Stimulated activated naive B cell treated with anti-CD40 and anti-IgM and Interleukin-4, amounts not matched to agents 10 μg/mL and 1 μg/mL and 100 μg/mL, for 72 hours (primary cell): Measurements from ENCODE around the gene MFF.
A peak's percentile ranks its signal among the peaks of the same experiment; 100 is the strongest.

Experiments used
- ATAC-seq, 2 donors: fragments of 150-1000 bp; cut with Tn5 transposase; replicated peaks; 2 replicates each; pipeline ENCODE4 v1.10.0; 2021; ENCODE audit warnings: moderate library complexity in 1 of 2
- DNase-seq: peaks from one replicate; pipeline ENCODE4 v3.0.0; 2021
- H3K27ac Mint-ChIP-seq: one replicate; pipeline ENCODE4 v1.8.0; 2022; ENCODE audit warnings: mild to moderate bottlenecking, mixed read lengths
- H3K27me3 Mint-ChIP-seq, 2 donors: one replicate each; pipeline ENCODE4 v1.8.0; 2022; ENCODE audit warnings: mixed read lengths in 2 of 2
- H3K36me3 Mint-ChIP-seq, 2 donors: one replicate each; pipeline ENCODE4 v1.8.0; 2022; ENCODE audit warnings: mixed read lengths in 2 of 2, mild to moderate bottlenecking in 1 of 2
- H3K4me1 Mint-ChIP-seq, 2 donors: one replicate each; pipeline ENCODE4 v1.8.0; 2022; ENCODE audit warnings: mixed read lengths in 2 of 2, mild to moderate bottlenecking in 1 of 2
- H3K4me3 Mint-ChIP-seq, 2 donors: one replicate each; pipeline ENCODE4 v1.8.0; 2022; ENCODE audit warnings: mild to moderate bottlenecking in 2 of 2, mixed read lengths in 2 of 2, moderate library complexity in 1 of 2
- H3K9me3 Mint-ChIP-seq, 2 donors: one replicate each; pipeline ENCODE4 v1.8.0; 2022; ENCODE audit warnings: mixed read lengths in 2 of 2, mild to moderate bottlenecking in 1 of 2

Gene MFF

GRCh38 chr2:227324995-227325838 lies at the start of gene MFF:
MFF (plus strand) TSS chr2:227325251; CDS start chr2:227330666, 5,415 bp downstream.
- Mint-ChIP-seq H3K27ac (peak within 1 kb of the TSS; percentile 97), H3K27me3 (peaks cover 6 to 7% of the 10 kb centered on the region in 2 donors), H3K9me3 (peaks cover 6 to 9% of the 10 kb centered on the region in 2 donors), H3K36me3 (peaks cover 17% of the 10 kb centered on the region in 2 donors), H3K4me3 (peak within 1 kb of the TSS; percentile 92 to 95), H3K4me1 (peaks cover 9 to 28% of the 10 kb centered on the region in 2 donors)
- DNase-seq: peak; percentile 92
- peak; percentile 96 to 98 for ATAC-seq

- Mint-ChIP-seq H3K27me3 (no peaks in the 10 kb centered on the region), H3K4me3 (no peak overlapping the region), H3K36me3 (peaks cover 0 to 9% of the 10 kb centered on the region in 2 donors), H3K9me3 (peaks cover 5 to 6% of the 10 kb centered on the region in 2 donors), H3K27ac (no peak overlapping the region), H3K4me1 (no peaks in the 10 kb centered on the region)
- no peak for DNase-seq
- ATAC-seq: no peak
Measured at GRCh38 chr2:227280895-227281294, 44.2 kb upstream of the MFF start.

GRCh38 chr2:227285741-227286236 lies 39.3 kb upstream of the MFF start:
- Mint-ChIP-seq H3K27ac (no peak overlapping the region), H3K27me3 (no peaks in the 10 kb centered on the region), H3K36me3 (peaks cover 0 to 9% of the 10 kb centered on the region in 2 donors), H3K4me3 (no peak overlapping the region), H3K9me3 (peaks cover 5 to 6% of the 10 kb centered on the region in 2 donors), H3K4me1 (no peaks in the 10 kb centered on the region)
- no peak for ATAC-seq
- no peak for DNase-seq

- H3K27me3 Mint-ChIP-seq: no peaks in the 10 kb centered on the region
- ATAC-seq: no peak
- H3K9me3 Mint-ChIP-seq: peaks cover 3 to 4% of the 10 kb centered on the region in 2 donors
- H3K27ac Mint-ChIP-seq: no peak overlapping the region
- H3K36me3 Mint-ChIP-seq: peaks cover 0 to 8% of the 10 kb centered on the region in 2 donors
- no peaks in the 10 kb centered on the region for H3K4me1 Mint-ChIP-seq
- no peak overlapping the region for H3K4me3 Mint-ChIP-seq
- DNase-seq: no peak
Measured at GRCh38 chr2:227287771-227288170, 37.3 kb upstream of the MFF start.

GRCh38 chr2:227292314-227292713 lies 32.7 kb upstream of the MFF start:
- no peaks in the 10 kb centered on the region for H3K4me1 Mint-ChIP-seq

GRCh38 chr2:227293531-227293930 lies 31.5 kb upstream of the MFF start:
- H3K27ac Mint-ChIP-seq: no peak overlapping the region
- no peak overlapping the region for H3K4me3 Mint-ChIP-seq
- ATAC-seq: no peak
- no peaks in the 10 kb centered on the region for H3K4me1 Mint-ChIP-seq
- H3K27me3 Mint-ChIP-seq: no peaks in the 10 kb centered on the region
- no peak for DNase-seq
- H3K9me3 Mint-ChIP-seq: no peaks in the 10 kb centered on the region
- H3K36me3 Mint-ChIP-seq: peaks cover 0 to 5% of the 10 kb centered on the region in 2 donors

More at GRCh38 chr2:227292314-227292713, 32.7 kb upstream of the MFF start:
- no peaks in the 10 kb centered on the region for H3K9me3 Mint-ChIP-seq
- ATAC-seq (no peak), DNase-seq (no peak)
- H3K27ac Mint-ChIP-seq: no peak overlapping the region
- H3K4me3 Mint-ChIP-seq: no peak overlapping the region
- H3K36me3 Mint-ChIP-seq: peaks cover 0 to 3% of the 10 kb centered on the region in 2 donors
- H3K27me3 Mint-ChIP-seq: no peaks in the 10 kb centered on the region

- Mint-ChIP-seq H3K4me3 (no peak overlapping the region), H3K36me3 (peaks cover 0 to 14% of the 10 kb centered on the region in 2 donors), H3K9me3 (no peaks in the 10 kb centered on the region), H3K27me3 (no peaks in the 10 kb centered on the region), H3K4me1 (no peaks in the 10 kb centered on the region), H3K27ac (no peak overlapping the region)
- DNase-seq: no peak
- ATAC-seq: no peak
Measured at GRCh38 chr2:227295806-227296205, 29.2 kb upstream of the MFF start.

GRCh38 chr2:227296671-227297405 lies 28.2 kb upstream of the MFF start:
- ATAC-seq (no peak), DNase-seq (no peak)
- no peak overlapping the region for H3K27ac Mint-ChIP-seq
- no peak overlapping the region for H3K4me3 Mint-ChIP-seq
- H3K36me3 Mint-ChIP-seq: peaks cover 3 to 14% of the 10 kb centered on the region in 2 donors
- no peaks in the 10 kb centered on the region for H3K4me1 Mint-ChIP-seq
- no peaks in the 10 kb centered on the region for H3K27me3 Mint-ChIP-seq
- H3K9me3 Mint-ChIP-seq: no peaks in the 10 kb centered on the region

- ATAC-seq (no peak), DNase-seq (no peak)
- Mint-ChIP-seq H3K4me1 (no peaks in the 10 kb centered on the region), H3K36me3 (peaks cover 3 to 12% of the 10 kb centered on the region in 2 donors), H3K9me3 (no peaks in the 10 kb centered on the region), H3K27ac (no peak overlapping the region), H3K4me3 (no peak overlapping the region), H3K27me3 (no peaks in the 10 kb centered on the region)
Measured at GRCh38 chr2:227301523-227301922, 23.5 kb upstream of the MFF start.

GRCh38 chr2:227308784-227309183 lies 16.3 kb upstream of the MFF start:
- H3K9me3 Mint-ChIP-seq: no peaks in the 10 kb centered on the region
- no peak for DNase-seq
- no peak overlapping the region for H3K27ac Mint-ChIP-seq
- H3K27me3 Mint-ChIP-seq: no peaks in the 10 kb centered on the region
- no peaks in the 10 kb centered on the region for H3K36me3 Mint-ChIP-seq
- H3K4me1 Mint-ChIP-seq: no peaks in the 10 kb centered on the region
- ATAC-seq: no peak
- H3K4me3 Mint-ChIP-seq: no peak overlapping the region

- ATAC-seq (no peak), DNase-seq (no peak)
- Mint-ChIP-seq H3K4me1 (no peaks in the 10 kb centered on the region), H3K4me3 (no peak overlapping the region), H3K27ac (no peak overlapping the region), H3K36me3 (no peaks in the 10 kb centered on the region), H3K27me3 (no peaks in the 10 kb centered on the region), H3K9me3 (no peaks in the 10 kb centered on the region)
Measured at GRCh38 chr2:227310756-227311110, 14.3 kb upstream of the MFF start.

- DNase-seq (no peak), ATAC-seq (no peak)
- no peaks in the 10 kb centered on the region for H3K4me1 Mint-ChIP-seq
- no peaks in the 10 kb centered on the region for H3K36me3 Mint-ChIP-seq
- H3K27ac Mint-ChIP-seq: no peak overlapping the region
- no peak overlapping the region for H3K4me3 Mint-ChIP-seq
- H3K9me3 Mint-ChIP-seq: no peaks in the 10 kb centered on the region
- H3K27me3 Mint-ChIP-seq: peaks cover 0 to 2% of the 10 kb centered on the region in 2 donors
Measured at GRCh38 chr2:227311861-227312506, 13.1 kb upstream of the MFF start.

GRCh38 chr2:227312579-227312978 lies 12.5 kb upstream of the MFF start:
- peaks cover 0 to 7% of the 10 kb centered on the region in 2 donors for H3K27me3 Mint-ChIP-seq
- H3K4me1 Mint-ChIP-seq: no peaks in the 10 kb centered on the region
- no peaks in the 10 kb centered on the region for H3K36me3 Mint-ChIP-seq
- peaks cover 0 to 1% of the 10 kb centered on the region in 2 donors for H3K9me3 Mint-ChIP-seq
- no peak overlapping the region for H3K27ac Mint-ChIP-seq
- H3K4me3 Mint-ChIP-seq: no peak overlapping the region
- ATAC-seq (no peak), DNase-seq (no peak)

- ATAC-seq (no peak), DNase-seq (no peak)
- peaks cover 0 to 7% of the 10 kb centered on the region in 2 donors for H3K9me3 Mint-ChIP-seq
- H3K4me1 Mint-ChIP-seq: no peaks in the 10 kb centered on the region
- H3K4me3 Mint-ChIP-seq: no peak overlapping the region
- H3K27ac Mint-ChIP-seq: no peak overlapping the region
- H3K27me3 Mint-ChIP-seq: peaks cover 0 to 12% of the 10 kb centered on the region in 2 donors
- no peaks in the 10 kb centered on the region for H3K36me3 Mint-ChIP-seq
Measured at GRCh38 chr2:227313310-227313709, 11.7 kb upstream of the MFF start.
